H9 (cell line): ENCODE data around the gene ZNF490. TPM values are rescaled to one million over a fixed set of nuclear protein-coding genes. Genes with fewer than 3 reads are reported as not detected.

ENCODE experiments used
- DNase-seq: peaks from one replicate; pipeline ENCODE4 v3.0.0-alpha.2; 2017
- H2AFZ ChIP-seq: one replicate; pipeline ENCODE4 v1.6.1; 2013; ENCODE audit warnings: mild to moderate bottlenecking, low read length, control low read depth, moderate library complexity
- H2AK5ac ChIP-seq: 2 replicates; pipeline ENCODE4 v1.6.1; 2013; ENCODE audit warnings: low read length, control low read depth, mixed read lengths; ENCODE audit not compliant: insufficient read length
- H2BK120ac ChIP-seq: one replicate; pipeline ENCODE4 v1.6.1; 2013; ENCODE audit warnings: low read depth, mild to moderate bottlenecking, low read length, control low read depth, inconsistent platforms; ENCODE audit not compliant: poor library complexity, severe bottlenecking
- H2BK12ac ChIP-seq: 2 replicates; pipeline ENCODE4 v1.6.1; 2013; ENCODE audit warnings: low read length, control low read depth, mixed read lengths, low read depth; ENCODE audit not compliant: insufficient read length
- H2BK15ac ChIP-seq: 2 replicates; pipeline ENCODE4 v1.6.1; 2013; ENCODE audit warnings: low read depth, low read length, control low read depth
- H2BK20ac ChIP-seq: one replicate; pipeline ENCODE4 v1.6.1; 2013; ENCODE audit warnings: low read depth, mild to moderate bottlenecking, low read length, control low read depth, inconsistent platforms; ENCODE audit not compliant: poor library complexity, severe bottlenecking
- H2BK5ac ChIP-seq: 2 replicates; pipeline ENCODE4 v1.6.1; 2013; ENCODE audit warnings: low read length, control low read depth, mixed read lengths; ENCODE audit not compliant: insufficient read length
- H3K14ac ChIP-seq: 2 replicates; pipeline ENCODE4 v1.6.1; 2013; ENCODE audit warnings: low read length, control low read depth; ENCODE audit not compliant: insufficient read depth
- H3K18ac ChIP-seq: 2 replicates; pipeline ENCODE4 v1.6.1; 2013; ENCODE audit warnings: low read depth, mild to moderate bottlenecking, mixed read lengths, low read length, control low read depth; ENCODE audit not compliant: insufficient read length
- H3K23ac ChIP-seq: 2 replicates; pipeline ENCODE4 v1.6.1; 2013; ENCODE audit warnings: low read length, control low read depth, mixed read lengths, low read depth; ENCODE audit not compliant: insufficient read length
- H3K23me2 ChIP-seq: 2 replicates; pipeline ENCODE4 v1.6.1; 2013; ENCODE audit warnings: low read depth, mild to moderate bottlenecking, mixed read lengths, low read length, control low read depth; ENCODE audit not compliant: insufficient read length, poor library complexity, severe bottlenecking
- H3K27ac ChIP-seq: 2 replicates; pipeline ENCODE4 v1.5.1; 2013; ENCODE audit warnings: low read length, control low read depth, mixed read lengths, low read depth; ENCODE audit not compliant: insufficient read length
- H3K27me3 ChIP-seq: 2 replicates; pipeline ENCODE4 v1.6.1; 2013; ENCODE audit warnings: low read length, control low read depth, inconsistent platforms; ENCODE audit not compliant: insufficient read depth
- H3K4ac ChIP-seq: 2 replicates; pipeline ENCODE4 v1.6.1; 2013; ENCODE audit warnings: low read depth, mild to moderate bottlenecking, control low read depth, inconsistent platforms, low read length, moderate library complexity
- H3K4me1 ChIP-seq: 2 replicates; pipeline ENCODE4 v1.6.1; 2013; ENCODE audit warnings: low read length, control low read depth, inconsistent platforms; ENCODE audit not compliant: insufficient read depth
- H3K4me2 ChIP-seq: 2 replicates; pipeline ENCODE4 v1.6.1; 2013; ENCODE audit warnings: low read length, control low read depth, mixed read lengths; ENCODE audit not compliant: insufficient read length, insufficient read depth
- H3K56ac ChIP-seq: 2 replicates; pipeline ENCODE4 v1.6.1; 2013; ENCODE audit warnings: low read depth, mild to moderate bottlenecking, mixed read lengths, low read length, control low read depth; ENCODE audit not compliant: insufficient read length
- H3K79me1 ChIP-seq: 2 replicates; pipeline ENCODE4 v1.6.1; 2013; ENCODE audit warnings: low read depth, mild to moderate bottlenecking, moderate library complexity, low read length, control low read depth, inconsistent platforms; ENCODE audit not compliant: insufficient read depth, poor library complexity, severe bottlenecking
- H3K79me2 ChIP-seq: 2 replicates; pipeline ENCODE4 v1.6.1; 2013; ENCODE audit warnings: low read length, control low read depth, inconsistent platforms; ENCODE audit not compliant: insufficient read depth
- H3K9ac ChIP-seq: 2 replicates; pipeline ENCODE4 v1.6.1; 2013; ENCODE audit warnings: low read length, control low read depth, mixed read lengths; ENCODE audit not compliant: insufficient read length; ENCODE audit errors: extremely low read depth
- H3K9me3 ChIP-seq: one replicate; pipeline ENCODE4 v1.6.1; 2013; ENCODE audit warnings: low read depth, low read length, inconsistent platforms; ENCODE audit not compliant: control insufficient read depth
- H3T11ph ChIP-seq: one replicate; pipeline ENCODE4 v1.6.1; 2013; ENCODE audit warnings: mild to moderate bottlenecking, low read length, control low read depth, inconsistent platforms
- H4K20me1 ChIP-seq: one replicate; pipeline ENCODE4 v1.6.1; 2013; ENCODE audit not compliant: control insufficient read depth, insufficient read length, insufficient read depth
- H4K5ac ChIP-seq: 2 replicates; pipeline ENCODE4 v1.6.1; 2013; ENCODE audit warnings: low read depth, mild to moderate bottlenecking, mixed read lengths, low read length, control low read depth; ENCODE audit not compliant: insufficient read length
- H4K8ac ChIP-seq: replicated peaks from 2 replicates; pipeline ENCODE4 v1.6.1; 2013; ENCODE audit warnings: low read length, control low read depth, mixed read lengths, low read depth; ENCODE audit not compliant: insufficient read length
- H4K91ac ChIP-seq: 2 replicates; pipeline ENCODE4 v1.6.1; 2013; ENCODE audit warnings: low read depth, mild to moderate bottlenecking, moderate library complexity, mixed read lengths, low read length, control low read depth; ENCODE audit not compliant: insufficient read length
- H3K27ac Mint-ChIP-seq, 3 experiments: 2 replicates in 2 of 3; 3 replicates in 1 of 3; pipeline ENCODE4 v1.8.0; 2020 to 2021; ENCODE audit warnings: mixed read lengths in 3 of 3, mild to moderate bottlenecking in 1 of 3, moderate library complexity in 1 of 3
- H3K27me3 Mint-ChIP-seq: 2 replicates; pipeline ENCODE4 v1.8.0; 2021; ENCODE audit warnings: low read depth, mild to moderate bottlenecking, moderate library complexity, mixed read lengths
- H3K36me3 Mint-ChIP-seq, 3 experiments: 2 replicates in 2 of 3; 3 replicates in 1 of 3; pipeline ENCODE4 v1.8.0; 2020 to 2021; ENCODE audit warnings: low read depth in 3 of 3, mixed read lengths in 3 of 3; ENCODE audit not compliant: insufficient read depth in 1 of 3
- H3K4me1 Mint-ChIP-seq, 2 experiments: 2 replicates each; pipeline ENCODE4 v1.8.0; 2020; ENCODE audit warnings: mixed read lengths in 2 of 2
- H3K4me3 Mint-ChIP-seq, 2 experiments: 2 replicates in 1 of 2; 3 replicates in 1 of 2; pipeline ENCODE4 v1.8.0; 2020 to 2021; ENCODE audit warnings: mild to moderate bottlenecking in 2 of 2, mixed read lengths in 2 of 2, moderate library complexity in 1 of 2
- H3K9me3 Mint-ChIP-seq, 2 experiments: 2 replicates in 1 of 2; 3 replicates in 1 of 2; pipeline ENCODE4 v1.8.0; 2020; ENCODE audit warnings: mild to moderate bottlenecking in 2 of 2, mixed read lengths in 2 of 2, moderate library complexity in 1 of 2
- CTCF ChIP-seq: fragments of 200-600 bp; sonication (generic); conservative IDR thresholded peaks from 3 replicates; pipeline ENCODE4 v1.8.0; 2021; ENCODE audit warnings: antibody characterized with exemption, mild to moderate bottlenecking
- WGBS: extraction: QIAGEN DNeasy Blood & Tissue Kit; methylation state at CpG from one replicate; pipeline ENCODE4 v1.1.7; 2013; ENCODE audit warnings: missing lambda C conversion rate, low lambda C conversion rate, mixed read lengths; ENCODE audit not compliant: insufficient read length; ENCODE audit errors: extremely low coverage; 5-methylcytosine and 5-hydroxymethylcytosine counted together
- total RNA-seq: library from RNA; stranded (reverse); gene quantifications from 2 replicates; pipeline ENCODE4 v1.2.1, GENCODE V29; 2021

ZNF490 gene
- total RNA-seq, 1 experiment from 2014 or later, result 10.1 TPM

- WGBS, result no CpG with 5 or more reads among the region's 8 CpGs
Observed at GRCh38 chr19:12647047-12647446, 36.4 kb upstream of the ZNF490 start.

More at GRCh38 chr19:12647047-12647446, 36.4 kb upstream of the ZNF490 start:
- Histone ChIP-seq H3K27ac (no peak overlapping the region), H2BK5ac (no peak overlapping the region), H3K18ac (no peak overlapping the region), H2BK12ac (no peak overlapping the region), H3K23ac (no peak overlapping the region), H2BK20ac (no peak overlapping the region), H3K4ac (no peak overlapping the region), H3K79me2 (no peaks in the 10 kb centered on the region), H3K14ac (no peak overlapping the region), H2AK5ac (no peak overlapping the region), H2AFZ (no peak overlapping the region), H3K4me2 (no peak overlapping the region), H4K20me1 (no peaks in the 10 kb centered on the region), H3K27me3 (no peaks in the 10 kb centered on the region), H4K8ac (no peak overlapping the region), H3K79me1 (no peaks in the 10 kb centered on the region), H3K23me2 (no peaks in the 10 kb centered on the region), H3K9me3 (no peaks in the 10 kb centered on the region), H3K4me1 (no peaks in the 10 kb centered on the region), H2BK120ac (no peak overlapping the region), H4K91ac (no peak overlapping the region), H3K9ac (no peak overlapping the region), H3T11ph (no peak overlapping the region), H2BK15ac (no peak overlapping the region), H4K5ac (no peak overlapping the region), H3K56ac (no peak overlapping the region)
- Mint-ChIP-seq H3K9me3 (peaks cover 0 to 5% of the 10 kb centered on the region in 2 experiments; a peak in 3 of 5 replicates), H3K4me3 (no peak overlapping the region; a peak in 1 of 5 replicates), H3K4me1 (peaks cover 0 to 2% of the 10 kb centered on the region in 2 experiments; a peak in 1 of 4 replicates), H3K27me3 (peaks cover 2% of the 10 kb centered on the region; the same call in 1 of the 2 replicates), H3K36me3 (peaks cover 6 to 17% (median 14%) of the 10 kb centered on the region in 3 experiments), H3K27ac (no peak overlapping the region)
- TF ChIP-seq CTCF, result no peak
- DNase-seq, result no peak
